Measurements from ENCODE around the gene PRKCA.

GRCh38 chr17:66706851-66707450 is 404.5 kb downstream of the PRKCA start:
- TF ChIP-seq EZH2 (IDR thresholded peaks at IDR 0.05; ENCODE audit: low read depth, unreplicated experiment) (no peak), CTCF (conservative IDR thresholded peaks at IDR 0.05; ENCODE audit: low read depth in 2 of 2) (no peak), POLR2AphosphoS5 (IDR thresholded peaks at IDR 0.05; ENCODE audit: low read depth) (no peak), JUNB (IDR thresholded peaks at IDR 0.05; ENCODE audit: unreplicated experiment) (no peak), STAT1 (IDR thresholded peaks at IDR 0.05; ENCODE audit: unreplicated experiment) (no peak), EZH2phosphoT487 (IDR thresholded peaks at IDR 0.05; ENCODE audit: unreplicated experiment) (no peak), CREB1 (CRISPR knock-in tag; IDR thresholded peaks at IDR 0.05; ENCODE audit: low read depth) (no peak), ZNF114 (CRISPR knock-in tag; IDR thresholded peaks at IDR 0.05) (no peak)
- TF ChIP-seq, protein P1, sequence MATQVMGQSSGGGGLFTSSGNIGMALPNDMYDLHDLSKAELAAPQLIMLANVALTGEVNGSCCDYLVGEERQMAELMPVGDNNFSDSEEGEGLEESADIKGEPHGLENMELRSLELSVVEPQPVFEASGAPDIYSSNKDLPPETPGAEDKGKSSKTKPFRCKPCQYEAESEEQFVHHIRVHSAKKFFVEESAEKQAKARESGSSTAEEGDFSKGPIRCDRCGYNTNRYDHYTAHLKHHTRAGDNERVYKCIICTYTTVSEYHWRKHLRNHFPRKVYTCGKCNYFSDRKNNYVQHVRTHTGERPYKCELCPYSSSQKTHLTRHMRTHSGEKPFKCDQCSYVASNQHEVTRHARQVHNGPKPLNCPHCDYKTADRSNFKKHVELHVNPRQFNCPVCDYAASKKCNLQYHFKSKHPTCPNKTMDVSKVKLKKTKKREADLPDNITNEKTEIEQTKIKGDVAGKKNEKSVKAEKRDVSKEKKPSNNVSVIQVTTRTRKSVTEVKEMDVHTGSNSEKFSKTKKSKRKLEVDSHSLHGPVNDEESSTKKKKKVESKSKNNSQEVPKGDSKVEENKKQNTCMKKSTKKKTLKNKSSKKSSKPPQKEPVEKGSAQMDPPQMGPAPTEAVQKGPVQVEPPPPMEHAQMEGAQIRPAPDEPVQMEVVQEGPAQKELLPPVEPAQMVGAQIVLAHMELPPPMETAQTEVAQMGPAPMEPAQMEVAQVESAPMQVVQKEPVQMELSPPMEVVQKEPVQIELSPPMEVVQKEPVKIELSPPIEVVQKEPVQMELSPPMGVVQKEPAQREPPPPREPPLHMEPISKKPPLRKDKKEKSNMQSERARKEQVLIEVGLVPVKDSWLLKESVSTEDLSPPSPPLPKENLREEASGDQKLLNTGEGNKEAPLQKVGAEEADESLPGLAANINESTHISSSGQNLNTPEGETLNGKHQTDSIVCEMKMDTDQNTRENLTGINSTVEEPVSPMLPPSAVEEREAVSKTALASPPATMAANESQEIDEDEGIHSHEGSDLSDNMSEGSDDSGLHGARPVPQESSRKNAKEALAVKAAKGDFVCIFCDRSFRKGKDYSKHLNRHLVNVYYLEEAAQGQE (IDR thresholded peaks at IDR 0.05; ENCODE audit: unreplicated experiment) = no peak
- TF ChIP-seq, protein P2, sequence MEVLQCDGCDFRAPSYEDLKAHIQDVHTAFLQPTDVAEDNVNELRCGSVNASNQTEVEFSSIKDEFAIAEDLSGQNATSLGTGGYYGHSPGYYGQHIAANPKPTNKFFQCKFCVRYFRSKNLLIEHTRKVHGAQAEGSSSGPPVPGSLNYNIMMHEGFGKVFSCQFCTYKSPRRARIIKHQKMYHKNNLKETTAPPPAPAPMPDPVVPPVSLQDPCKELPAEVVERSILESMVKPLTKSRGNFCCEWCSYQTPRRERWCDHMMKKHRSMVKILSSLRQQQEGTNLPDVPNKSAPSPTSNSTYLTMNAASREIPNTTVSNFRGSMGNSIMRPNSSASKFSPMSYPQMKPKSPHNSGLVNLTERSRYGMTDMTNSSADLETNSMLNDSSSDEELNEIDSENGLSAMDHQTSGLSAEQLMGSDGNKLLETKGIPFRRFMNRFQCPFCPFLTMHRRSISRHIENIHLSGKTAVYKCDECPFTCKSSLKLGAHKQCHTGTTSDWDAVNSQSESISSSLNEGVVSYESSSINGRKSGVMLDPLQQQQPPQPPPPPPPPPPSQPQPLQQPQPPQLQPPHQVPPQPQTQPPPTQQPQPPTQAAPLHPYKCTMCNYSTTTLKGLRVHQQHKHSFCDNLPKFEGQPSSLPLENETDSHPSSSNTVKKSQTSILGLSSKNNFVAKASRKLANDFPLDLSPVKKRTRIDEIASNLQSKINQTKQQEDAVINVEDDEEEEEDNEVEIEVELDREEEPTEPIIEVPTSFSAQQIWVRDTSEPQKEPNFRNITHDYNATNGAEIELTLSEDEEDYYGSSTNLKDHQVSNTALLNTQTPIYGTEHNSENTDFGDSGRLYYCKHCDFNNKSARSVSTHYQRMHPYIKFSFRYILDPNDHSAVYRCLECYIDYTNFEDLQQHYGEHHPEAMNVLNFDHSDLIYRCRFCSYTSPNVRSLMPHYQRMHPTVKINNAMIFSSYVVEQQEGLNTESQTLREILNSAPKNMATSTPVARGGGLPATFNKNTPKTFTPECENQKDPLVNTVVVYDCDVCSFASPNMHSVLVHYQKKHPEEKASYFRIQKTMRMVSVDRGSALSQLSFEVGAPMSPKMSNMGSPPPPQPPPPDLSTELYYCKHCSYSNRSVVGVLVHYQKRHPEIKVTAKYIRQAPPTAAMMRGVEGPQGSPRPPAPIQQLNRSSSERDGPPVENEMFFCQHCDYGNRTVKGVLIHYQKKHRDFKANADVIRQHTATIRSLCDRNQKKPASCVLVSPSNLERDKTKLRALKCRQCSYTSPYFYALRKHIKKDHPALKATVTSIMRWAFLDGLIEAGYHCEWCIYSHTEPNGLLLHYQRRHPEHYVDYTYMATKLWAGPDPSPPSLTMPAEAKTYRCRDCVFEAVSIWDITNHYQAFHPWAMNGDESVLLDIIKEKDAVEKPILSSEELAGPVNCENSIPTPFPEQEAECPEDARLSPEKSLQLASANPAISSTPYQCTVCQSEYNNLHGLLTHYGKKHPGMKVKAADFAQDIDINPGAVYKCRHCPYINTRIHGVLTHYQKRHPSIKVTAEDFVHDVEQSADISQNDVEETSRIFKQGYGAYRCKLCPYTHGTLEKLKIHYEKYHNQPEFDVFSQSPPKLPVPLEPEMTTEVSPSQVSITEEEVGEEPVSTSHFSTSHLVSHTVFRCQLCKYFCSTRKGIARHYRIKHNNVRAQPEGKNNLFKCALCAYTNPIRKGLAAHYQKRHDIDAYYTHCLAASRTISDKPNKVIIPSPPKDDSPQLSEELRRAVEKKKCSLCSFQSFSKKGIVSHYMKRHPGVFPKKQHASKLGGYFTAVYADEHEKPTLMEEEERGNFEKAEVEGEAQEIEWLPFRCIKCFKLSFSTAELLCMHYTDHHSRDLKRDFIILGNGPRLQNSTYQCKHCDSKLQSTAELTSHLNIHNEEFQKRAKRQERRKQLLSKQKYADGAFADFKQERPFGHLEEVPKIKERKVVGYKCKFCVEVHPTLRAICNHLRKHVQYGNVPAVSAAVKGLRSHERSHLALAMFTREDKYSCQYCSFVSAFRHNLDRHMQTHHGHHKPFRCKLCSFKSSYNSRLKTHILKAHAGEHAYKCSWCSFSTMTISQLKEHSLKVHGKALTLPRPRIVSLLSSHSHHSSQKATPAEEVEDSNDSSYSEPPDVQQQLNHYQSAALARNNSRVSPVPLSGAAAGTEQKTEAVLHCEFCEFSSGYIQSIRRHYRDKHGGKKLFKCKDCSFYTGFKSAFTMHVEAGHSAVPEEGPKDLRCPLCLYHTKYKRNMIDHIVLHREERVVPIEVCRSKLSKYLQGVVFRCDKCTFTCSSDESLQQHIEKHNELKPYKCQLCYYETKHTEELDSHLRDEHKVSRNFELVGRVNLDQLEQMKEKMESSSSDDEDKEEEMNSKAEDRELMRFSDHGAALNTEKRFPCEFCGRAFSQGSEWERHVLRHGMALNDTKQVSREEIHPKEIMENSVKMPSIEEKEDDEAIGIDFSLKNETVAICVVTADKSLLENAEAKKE (CRISPR knock-in tag; IDR thresholded peaks at IDR 0.05) = no peak
- TF ChIP-seq, protein P3, sequence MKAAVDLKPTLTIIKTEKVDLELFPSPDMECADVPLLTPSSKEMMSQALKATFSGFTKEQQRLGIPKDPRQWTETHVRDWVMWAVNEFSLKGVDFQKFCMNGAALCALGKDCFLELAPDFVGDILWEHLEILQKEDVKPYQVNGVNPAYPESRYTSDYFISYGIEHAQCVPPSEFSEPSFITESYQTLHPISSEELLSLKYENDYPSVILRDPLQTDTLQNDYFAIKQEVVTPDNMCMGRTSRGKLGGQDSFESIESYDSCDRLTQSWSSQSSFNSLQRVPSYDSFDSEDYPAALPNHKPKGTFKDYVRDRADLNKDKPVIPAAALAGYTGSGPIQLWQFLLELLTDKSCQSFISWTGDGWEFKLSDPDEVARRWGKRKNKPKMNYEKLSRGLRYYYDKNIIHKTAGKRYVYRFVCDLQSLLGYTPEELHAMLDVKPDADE (IDR thresholded peaks at IDR 0.05) = no peak
